Activated CD4-positive, alpha-beta memory T cell treated with anti-CD3 and anti-CD28 coated beads, Interleukin-2, amount 10 ng/mL, durations not matched to agents 7 days and 5 days (primary cell): ENCODE data around the gene SCNN1B. TPM values are rescaled to one million over a fixed set of nuclear protein-coding genes. Genes with fewer than 3 reads are reported as not detected.
"Not testable (repeated sequence)": the region's sequence is repeated elsewhere in the genome, so short reads cannot be mapped to it uniquely, and the experiment has no call there.

Experiments
- CTCF ChIA-PET: fragments of 350-600 bp; sonication (Branson Sonifier 250); formaldehyde crosslinking; loops from one replicate; lab custom pipeline; 2021; ENCODE audit warnings: antibody characterized with exemption, inconsistent platforms; lab: Charles Lee
- POLR2A ChIA-PET: fragments of 350-600 bp; sonication (Branson Sonifier 250); formaldehyde crosslinking; loops from one replicate; lab custom pipeline; 2021; ENCODE audit warnings: antibody characterized with exemption; lab: Charles Lee
- DNase-seq: peaks from one replicate; pipeline ENCODE4 v3.0.0-alpha.2; 2020
- H3K27ac Mint-ChIP-seq: one replicate; pipeline ENCODE4 v1.8.0; 2021; ENCODE audit warnings: mild to moderate bottlenecking, mixed read lengths
- H3K27me3 Mint-ChIP-seq: one replicate; pipeline ENCODE4 v1.8.0; 2021; ENCODE audit warnings: mixed read lengths
- H3K36me3 Mint-ChIP-seq: one replicate; pipeline ENCODE4 v1.8.0; 2021; ENCODE audit warnings: low read depth, mixed read lengths
- H3K4me1 Mint-ChIP-seq: one replicate; pipeline ENCODE4 v1.8.0; 2021; ENCODE audit warnings: mixed read lengths
- H3K4me3 Mint-ChIP-seq: one replicate; pipeline ENCODE4 v1.8.0; 2021; ENCODE audit warnings: mild to moderate bottlenecking, mixed read lengths
- H3K9me3 Mint-ChIP-seq: one replicate; pipeline ENCODE4 v1.8.0; 2021; ENCODE audit warnings: mixed read lengths
- total RNA-seq, 2 experiments: library from RNA; stranded (reverse); gene quantifications; one replicate each; pipeline ENCODE4 v1.2.3, GENCODE V29; 2021

The SCNN1B gene
- total RNA-seq, 2 experiments from 2014 or later = not detected

GRCh38 chr16:23389936-23390335 is 87.8 kb downstream of the SCNN1B start:
- POLR2A ChIA-PET, CTCF ChIA-PET, H3K4me3 Mint-ChIP-seq, H3K27me3 Mint-ChIP-seq, H3K9me3 Mint-ChIP-seq, H3K27ac Mint-ChIP-seq, H3K4me1 Mint-ChIP-seq, DNase-seq: not testable (repeated sequence)
- peaks cover 13% of the 10 kb centered on the region for H3K36me3 Mint-ChIP-seq

GRCh38 chr16:23391381-23392222 is 89.5 kb downstream of the SCNN1B start:
- no peak for DNase-seq
- Mint-ChIP-seq H3K4me3 (no peak overlapping the region), H3K4me1 (no peaks in the 10 kb centered on the region), H3K9me3 (no peaks in the 10 kb centered on the region), H3K36me3 (peaks cover 13% of the 10 kb centered on the region), H3K27me3 (no peaks in the 10 kb centered on the region), H3K27ac (no peak overlapping the region)
- ChIA-PET CTCF (no interaction called here), POLR2A (no interaction called here)

GRCh38 chr16:23392223-23392600 is 90.1 kb downstream of the SCNN1B start:
- ChIA-PET CTCF (interaction anchor here (0.6 kb wide), 1 partner anchor 330 kb away, joined by 3 read pairs; no protein-coding TSS in a partner anchor), POLR2A (no interaction called here)
- Mint-ChIP-seq H3K4me1 (no peaks in the 10 kb centered on the region), H3K9me3 (no peaks in the 10 kb centered on the region), H3K27me3 (no peaks in the 10 kb centered on the region), H3K27ac (no peak overlapping the region), H3K4me3 (no peak overlapping the region), H3K36me3 (peaks cover 13% of the 10 kb centered on the region)
- no peak for DNase-seq

GRCh38 chr16:23394141-23394831 is 92.2 kb downstream of the SCNN1B start:
- H3K4me3 Mint-ChIP-seq = no peak overlapping the region
- H3K9me3 Mint-ChIP-seq = no peaks in the 10 kb centered on the region
- H3K4me1 Mint-ChIP-seq = no peaks in the 10 kb centered on the region
- H3K36me3 Mint-ChIP-seq = peaks cover 14% of the 10 kb centered on the region
- ChIA-PET CTCF (no interaction called here), POLR2A (no interaction called here)
- no peaks in the 10 kb centered on the region for H3K27me3 Mint-ChIP-seq
- no peak overlapping the region for H3K27ac Mint-ChIP-seq
- no peak for DNase-seq

GRCh38 chr16:23395732-23396131 is 93.6 kb downstream of the SCNN1B start:
- H3K4me3 Mint-ChIP-seq = no peak overlapping the region
- H3K9me3 Mint-ChIP-seq = no peaks in the 10 kb centered on the region
- peaks cover 15% of the 10 kb centered on the region for H3K36me3 Mint-ChIP-seq
- ChIA-PET CTCF (no interaction called here), POLR2A (no interaction called here)
- H3K4me1 Mint-ChIP-seq = no peaks in the 10 kb centered on the region
- no peak for DNase-seq
- H3K27ac Mint-ChIP-seq = no peak overlapping the region
- no peaks in the 10 kb centered on the region for H3K27me3 Mint-ChIP-seq

- Mint-ChIP-seq H3K36me3 (peaks cover 16% of the 10 kb centered on the region), H3K4me1 (no peaks in the 10 kb centered on the region), H3K27me3 (no peaks in the 10 kb centered on the region), H3K4me3 (no peak overlapping the region), H3K27ac (no peak overlapping the region), H3K9me3 (no peaks in the 10 kb centered on the region)
- CTCF ChIA-PET = no interaction called here
- DNase-seq = no peak
- POLR2A ChIA-PET = no interaction called here
Observed at GRCh38 chr16:23397464-23397863, 95.4 kb downstream of the SCNN1B start.

GRCh38 chr16:23398987-23399805 is 97.1 kb downstream of the SCNN1B start:
- Mint-ChIP-seq H3K4me1 (no peaks in the 10 kb centered on the region), H3K4me3 (no peak overlapping the region), H3K9me3 (no peaks in the 10 kb centered on the region), H3K36me3 (peaks cover 31% of the 10 kb centered on the region), H3K27me3 (no peaks in the 10 kb centered on the region), H3K27ac (no peak overlapping the region)
- DNase-seq = no peak
- POLR2A ChIA-PET = no interaction called here
- CTCF ChIA-PET = interaction anchor here (0.6 kb wide), 1 partner anchor 50 kb away, joined by 3 read pairs; no protein-coding TSS in a partner anchor

- POLR2A ChIA-PET, CTCF ChIA-PET, H3K9me3 Mint-ChIP-seq, H3K4me1 Mint-ChIP-seq, DNase-seq, H3K27me3 Mint-ChIP-seq, H3K27ac Mint-ChIP-seq, H3K4me3 Mint-ChIP-seq: not testable (repeated sequence)
- H3K36me3 Mint-ChIP-seq = peaks cover 32% of the 10 kb centered on the region
Observed at GRCh38 chr16:23400447-23400846, 98.3 kb downstream of the SCNN1B start.

- H3K9me3 Mint-ChIP-seq = no peaks in the 10 kb centered on the region
- CTCF ChIA-PET = interaction anchor here (1.2 kb wide), 1 partner anchor 670 kb away, joined by 3 read pairs; no protein-coding TSS in a partner anchor
Observed at GRCh38 chr16:23401139-23401538, 99.0 kb downstream of the SCNN1B start.

GRCh38 chr16:23402100-23402499 is 100.0 kb downstream of the SCNN1B start:
- Mint-ChIP-seq H3K36me3 (peaks cover 32% of the 10 kb centered on the region), H3K27me3 (no peaks in the 10 kb centered on the region), H3K9me3 (no peaks in the 10 kb centered on the region), H3K27ac (no peak overlapping the region), H3K4me1 (peaks cover 3% of the 10 kb centered on the region), H3K4me3 (no peak overlapping the region)
- CTCF ChIA-PET = interaction anchor here (1.2 kb wide), 1 partner anchor 669 kb away, joined by 3 read pairs; no protein-coding TSS in a partner anchor
- POLR2A ChIA-PET = no interaction called here
- no peak for DNase-seq

More at GRCh38 chr16:23401139-23401538, 99.0 kb downstream of the SCNN1B start:
- DNase-seq = no peak
- no peaks in the 10 kb centered on the region for H3K27me3 Mint-ChIP-seq
- H3K27ac Mint-ChIP-seq = no peak overlapping the region
- H3K36me3 Mint-ChIP-seq = peaks cover 32% of the 10 kb centered on the region
- H3K4me1 Mint-ChIP-seq = no peaks in the 10 kb centered on the region
- H3K4me3 Mint-ChIP-seq = no peak overlapping the region
- POLR2A ChIA-PET = no interaction called here

- no peaks in the 10 kb centered on the region for H3K9me3 Mint-ChIP-seq
- H3K27me3 Mint-ChIP-seq = no peaks in the 10 kb centered on the region
- H3K4me3 Mint-ChIP-seq = no peak overlapping the region
- H3K4me1 Mint-ChIP-seq = peaks cover 4% of the 10 kb centered on the region
- no peak for DNase-seq
- ChIA-PET POLR2A (no interaction called here), CTCF (interaction anchor here (1.7 kb wide), 1 partner anchor 32 kb away, joined by 5 read pairs; no protein-coding TSS in a partner anchor)
- H3K36me3 Mint-ChIP-seq = peaks cover 28% of the 10 kb centered on the region
- no peak overlapping the region for H3K27ac Mint-ChIP-seq
Observed at GRCh38 chr16:23403547-23403946, 101.4 kb downstream of the SCNN1B start.

GRCh38 chr16:23406024-23406423 is 103.9 kb downstream of the SCNN1B start:
- Mint-ChIP-seq H3K36me3 (peaks cover 24% of the 10 kb centered on the region), H3K4me1 (peaks cover 4% of the 10 kb centered on the region), H3K27me3 (no peaks in the 10 kb centered on the region), H3K27ac (no peak overlapping the region), H3K9me3 (no peaks in the 10 kb centered on the region), H3K4me3 (no peak overlapping the region)
- ChIA-PET POLR2A (no interaction called here), CTCF (interaction anchor here (0.7 kb wide), 1 partner anchor 500 kb away, joined by 3 read pairs; no protein-coding TSS in a partner anchor)
- no peak for DNase-seq
